Testis (tissue), 2 donors: ENCODE data around the gene HJV.

Experiments
- CTCF ChIP-seq, 3 experiments: fragments of 450-650 bp in 2 of 3; fragments of 200-600 bp in 1 of 3; sonication (generic) in 1 of 3; IDR thresholded peaks; one replicate each; pipeline ENCODE4 v1.5.1; 2016 to 2019; ENCODE audit warnings: antibody characterized with exemption in 3 of 3, mild to moderate bottlenecking in 2 of 3, moderate library complexity in 1 of 3
- POLR2A ChIP-seq: fragments of 450-650 bp; IDR thresholded peaks from one replicate; pipeline ENCODE4 v1.6.1; 2017; ENCODE audit warnings: antibody characterized with exemption, mild to moderate bottlenecking, moderate library complexity

- no peak for TF ChIP-seq CTCF (IDR thresholded peaks at IDR 0.05)
- no peak for TF ChIP-seq POLR2A
These were observed 27.9 kb upstream of the HJV start for GRCh38 chr1:146049436-146049835.
